Stomach (tissue), 9 donors: ENCODE measurements around the gene PVALEF. TPM values are rescaled to one million over a fixed set of nuclear protein-coding genes. Genes with fewer than 3 reads are reported as not detected.

Experiments used
- DNase-seq, 2 donors: peaks; one replicate each; pipeline versions ENCODE4 v3.0.0 to v3.0.0-alpha.2; 2013 to 2019
- H3K27ac ChIP-seq, 5 donors: fragments of 200-600 bp in 4 of 5; sonication (generic) in 4 of 5; one replicate each; pipeline ENCODE4 v1.5.1; 2013 to 2019; ENCODE audit warnings: mild to moderate bottlenecking in 1 of 5, moderate library complexity in 1 of 5
- H3K27me3 ChIP-seq, 3 donors: fragments of 200-600 bp; sonication (generic); one replicate each; pipeline ENCODE4 v1.5.1; 2017 to 2019; ENCODE audit warnings: mixed run types in 1 of 3
- H3K36me3 ChIP-seq, 4 donors: fragments of 200-600 bp; sonication (generic); 1 replicate in 3 of 4; 2 replicates in 1 of 4; pipeline ENCODE4 v1.5.1; 2016 to 2019
- H3K4me1 ChIP-seq, 4 donors: fragments of 200-600 bp; sonication (generic); one replicate each; pipeline ENCODE4 v1.5.1; 2016 to 2019
- H3K4me3 ChIP-seq, 4 donors: fragments of 200-600 bp; sonication (generic) in 3 of 4; one replicate each; pipeline ENCODE4 v1.5.1; 2016 to 2019; ENCODE audit warnings: mild to moderate bottlenecking in 1 of 4
- H3K9me3 ChIP-seq, 4 donors: fragments of 200-600 bp; sonication (generic); one replicate each; pipeline ENCODE4 v1.5.1; 2016 to 2019
- CTCF ChIP-seq, 7 experiments: fragments of 450-650 bp in 4 of 7; fragments of 200-600 bp in 3 of 7; sonication (generic) in 3 of 7; IDR thresholded peaks; one replicate each; pipeline ENCODE4 v1.5.1; 2016 to 2019; ENCODE audit warnings: antibody characterized with exemption in 7 of 7, control low read depth in 2 of 7, mild to moderate bottlenecking in 1 of 7
- EP300 ChIP-seq: sonication (generic); formaldehyde crosslinking; IDR thresholded peaks from one replicate; pipeline ENCODE4 v1.6.1; 2017; ENCODE audit warnings: antibody characterized with exemption
- POLR2A ChIP-seq, 4 donors: fragments of 450-650 bp; IDR thresholded peaks; one replicate each; pipeline ENCODE4 v1.6.1; 2016; ENCODE audit warnings: antibody characterized with exemption in 4 of 4, control low read depth in 2 of 4, mild to moderate bottlenecking in 1 of 4, moderate library complexity in 1 of 4
- POLR2AphosphoS5 ChIP-seq, 3 donors: sonication (generic); formaldehyde crosslinking; IDR thresholded peaks; one replicate each; pipeline ENCODE4 v1.6.1; 2016; ENCODE audit warnings: antibody characterized with exemption in 3 of 3
- WGBS, 5 donors: extraction: QIAGEN DNeasy Blood & Tissue Kit in 3 of 5; methylation state at CpG; one replicate each; pipeline versions ENCODE4 v1.1.5 to v1.1.7; 2013 to 2018; 5-methylcytosine and 5-hydroxymethylcytosine counted together
- intact Hi-C: fragments of 100-400 bp; cut with DNase I; formaldehyde crosslinking; loops from one replicate; pipeline ENCODE4 v1.15.1; 2023; ENCODE audit warnings: low total_unique reads
- polyA plus RNA-seq, 3 donors: library from polyadenylated mRNA; stranded (reverse); fragments of 200-250 nt; gene quantifications; one replicate each; pipeline ENCODE4 v1.2.3, GENCODE V29; 2013
- total RNA-seq, 5 donors: library from RNA; depleted of rRNA; stranded (reverse); fragments of >200 nt; gene quantifications; one replicate each; pipeline versions ENCODE4 v1.1.0 to v1.2.3, GENCODE V29; 2014 to 2016
- donor health status: healthy with polysubstance abuse.
- donor health status: Bipolar disorder and iron deficiency.
- donor health status: healthy.

Gene PVALEF
- total and polyA plus RNA-seq, 8 donors: not detected

- WGBS, 5 donors: 24 to 45% (median 34%) methylated on average over 11 to 19 of the region's 19 CpGs
- peak overlapping the region; percentile 53 to 69 (median 63) for H3K27ac ChIP-seq
Observed at GRCh38 chr17:81164371-81165245, 699 bp upstream of the PVALEF start.

GRCh38 chr17:81166033-81166492, 756 bp downstream of the PVALEF start, which contains the start of gene AATK:
TSS of gene AATK (minus strand) at chr17:81166221. CDS start at chr17:81165992, 229 bp downstream.
- Histone ChIP-seq H3K36me3 (no peaks in the 10 kb centered on the region), H3K9me3 (no peaks in the 10 kb centered on the region), H3K4me3 (peak within 1 kb of the TSS; percentile 40 to 50 (median 48)), H3K27me3 (peaks cover 0 to 56% (median 22%) of the 10 kb centered on the region in 3 donors), H3K27ac (peak within 1 kb of the TSS; percentile 53 to 69 (median 63)), H3K4me1 (peaks cover 6 to 25% (median 21%) of the 10 kb centered on the region in 4 donors)
- 0 to 2% (median 1%) methylated on average over 17 to 61 of the region's 62 CpGs for WGBS, 5 donors
- no peak for DNase-seq
- no peak for TF ChIP-seq POLR2A (IDR thresholded peaks at IDR 0.05)
- intact Hi-C loops: no loop called here

More at GRCh38 chr17:81164371-81165245, 699 bp upstream of the PVALEF start:
- Histone ChIP-seq H3K9me3 (no peaks in the 10 kb centered on the region), H3K4me3 (peak overlapping the region; percentile 40 to 50 (median 48)), H3K27me3 (peaks cover 0 to 64% (median 22%) of the 10 kb centered on the region in 3 donors), H3K36me3 (no peaks in the 10 kb centered on the region), H3K4me1 (peaks cover 6 to 25% (median 22%) of the 10 kb centered on the region in 4 donors)
- TF ChIP-seq POLR2AphosphoS5 (IDR thresholded peaks at IDR 0.05) (peak in 1 of 3 donors; percentile 20), CTCF (IDR thresholded peaks at IDR 0.05) (no peak)
- DNase-seq: peak; percentile 53 to 76
- intact Hi-C loops: no loop called here

GRCh38 chr17:81167194-81167524, 1.9 kb downstream of the PVALEF start:
- peaks cover 6 to 31% (median 22%) of the 10 kb centered on the region in 4 donors for H3K4me1 ChIP-seq
- 95 to 98% (median 96%) methylated on average over 4 of the region's 4 CpGs for WGBS, 5 donors
- peaks cover 0 to 56% (median 22%) of the 10 kb centered on the region in 3 donors for H3K27me3 ChIP-seq
- no peaks in the 10 kb centered on the region for H3K36me3 ChIP-seq
- DNase-seq: no peak
- intact Hi-C loops: no loop called here
- TF ChIP-seq POLR2A (IDR thresholded peaks at IDR 0.05): no peak
- TF ChIP-seq EP300: no peak
- no peak for TF ChIP-seq POLR2AphosphoS5 (IDR thresholded peaks at IDR 0.05)
- no peak for TF ChIP-seq CTCF (IDR thresholded peaks at IDR 0.05)
- no peak overlapping the region for H3K4me3 ChIP-seq
- H3K9me3 ChIP-seq: no peaks in the 10 kb centered on the region
- H3K27ac ChIP-seq: no peak overlapping the region

- TF ChIP-seq POLR2A (IDR thresholded peaks at IDR 0.05) (no peak), POLR2AphosphoS5 (IDR thresholded peaks at IDR 0.05) (no peak), EP300 (no peak), CTCF (IDR thresholded peaks at IDR 0.05) (no peak)
- DNase-seq: no peak
- Histone ChIP-seq H3K27ac (no peak overlapping the region), H3K4me3 (no peak overlapping the region), H3K27me3 (peaks cover 0 to 56% (median 22%) of the 10 kb centered on the region in 3 donors), H3K4me1 (peaks cover 6 to 33% (median 23%) of the 10 kb centered on the region in 4 donors), H3K9me3 (no peaks in the 10 kb centered on the region), H3K36me3 (no peaks in the 10 kb centered on the region)
- intact Hi-C loops: no loop called here
- 90 to 94% (median 92%) methylated on average over 7 of the region's 7 CpGs for WGBS, 5 donors
Observed at GRCh38 chr17:81167638-81168037, 2.3 kb downstream of the PVALEF start.
